Activated T-cell treated with anti-CD3 and anti-CD28 coated beads, Interleukin-2, amount 50 U/mL, for 72 hours (primary cell): ENCODE measurements around the gene CCNI. TPM values are rescaled to one million over a fixed set of nuclear protein-coding genes. Genes with fewer than 3 reads are reported as not detected.

ENCODE experiments used
- ATAC-seq, 2 donors: fragments of 150-1000 bp; cut with Tn5 transposase; replicated peaks in 1 of 2; 2 replicates each; pipeline ENCODE4 v1.10.0; 2021; ENCODE audit warnings: moderate library complexity in 2 of 2, mild to moderate bottlenecking in 1 of 2
- DNase-seq, 2 donors: peaks; one replicate each; pipeline ENCODE4 v3.0.0; 2021 to 2022; ENCODE audit warnings: mixed read lengths in 1 of 2
- H3K27ac Mint-ChIP-seq: one replicate; pipeline ENCODE4 v1.8.0; 2022; ENCODE audit warnings: mild to moderate bottlenecking, moderate library complexity, mixed read lengths
- H3K27me3 Mint-ChIP-seq: one replicate; pipeline ENCODE4 v1.8.0; 2022; ENCODE audit warnings: low read depth, mixed read lengths
- H3K36me3 Mint-ChIP-seq, 2 donors: one replicate each; pipeline ENCODE4 v1.8.0; 2022; ENCODE audit warnings: mixed read lengths in 2 of 2, mild to moderate bottlenecking in 1 of 2; ENCODE audit not compliant: insufficient read depth in 2 of 2
- H3K4me1 Mint-ChIP-seq: one replicate; pipeline ENCODE4 v1.8.0; 2022; ENCODE audit warnings: low read depth, mixed read lengths
- H3K4me3 Mint-ChIP-seq, 2 donors: one replicate each; pipeline ENCODE4 v1.8.0; 2022; ENCODE audit warnings: mild to moderate bottlenecking in 2 of 2, mixed read lengths in 2 of 2, moderate library complexity in 2 of 2
- H3K9me3 Mint-ChIP-seq, 2 donors: one replicate each; pipeline ENCODE4 v1.8.0; 2022; ENCODE audit warnings: mixed read lengths in 2 of 2
- total RNA-seq, 2 donors: library from RNA; stranded (reverse); gene quantifications; one replicate each; pipeline ENCODE4 v1.2.3, GENCODE V29; 2022

CCNI gene
- 100 to 1,000 TPM; 301 to 343 TPM for total RNA-seq

GRCh38 chr4:77075869-77076799 lies at the start of gene CCNI:
Gene CCNI, minus strand, starts transcription at chr4:77075989. Its CDS starts 9,627 bp downstream, at chr4:77066362.
- Mint-ChIP-seq H3K9me3 (no peaks in the 10 kb centered on the region), H3K27me3 (no peaks in the 10 kb centered on the region), H3K4me1 (peaks cover 35% of the 10 kb centered on the region), H3K27ac (peak within 1 kb of the TSS; percentile 98), H3K36me3 (peaks cover 2 to 5% of the 10 kb centered on the region in 2 donors), H3K4me3 (no peak within 1 kb of the TSS)
- DNase-seq = peak; percentile 93 to 95
- ATAC-seq = peak; percentile 84

- Mint-ChIP-seq H3K27ac (no peak overlapping the region), H3K36me3 (no peaks in the 10 kb centered on the region), H3K27me3 (no peaks in the 10 kb centered on the region), H3K4me3 (no peak overlapping the region), H3K4me1 (no peaks in the 10 kb centered on the region), H3K9me3 (no peaks in the 10 kb centered on the region)
- no peak for DNase-seq
- ATAC-seq = no peak
These were observed 48.8 kb upstream of the CCNI start for GRCh38 chr4:77124576-77124975.

GRCh38 chr4:77123411-77123810 lies 47.6 kb upstream of the CCNI start:
- Mint-ChIP-seq H3K27me3 (no peaks in the 10 kb centered on the region), H3K27ac (no peak overlapping the region), H3K36me3 (no peaks in the 10 kb centered on the region), H3K4me1 (no peaks in the 10 kb centered on the region), H3K4me3 (no peak overlapping the region), H3K9me3 (no peaks in the 10 kb centered on the region)
- DNase-seq = no peak
- ATAC-seq = no peak

GRCh38 chr4:77122656-77123055 lies 46.9 kb upstream of the CCNI start:
- no peak for ATAC-seq
- no peaks in the 10 kb centered on the region for H3K9me3 Mint-ChIP-seq
- H3K27ac Mint-ChIP-seq = no peak overlapping the region
- no peaks in the 10 kb centered on the region for H3K4me1 Mint-ChIP-seq
- no peak overlapping the region for H3K4me3 Mint-ChIP-seq
- DNase-seq = no peak
- no peaks in the 10 kb centered on the region for H3K27me3 Mint-ChIP-seq
- no peaks in the 10 kb centered on the region for H3K36me3 Mint-ChIP-seq

- Mint-ChIP-seq H3K36me3 (no peaks in the 10 kb centered on the region), H3K4me3 (no peak overlapping the region), H3K27ac (no peak overlapping the region), H3K9me3 (no peaks in the 10 kb centered on the region), H3K4me1 (no peaks in the 10 kb centered on the region), H3K27me3 (no peaks in the 10 kb centered on the region)
- DNase-seq = no peak
- ATAC-seq = no peak
These were observed 46.0 kb upstream of the CCNI start for GRCh38 chr4:77121736-77122240.

- DNase-seq (no peak), ATAC-seq (no peak)
- H3K4me1 Mint-ChIP-seq = no peaks in the 10 kb centered on the region
- no peak overlapping the region for H3K27ac Mint-ChIP-seq
- no peaks in the 10 kb centered on the region for H3K36me3 Mint-ChIP-seq
- H3K4me3 Mint-ChIP-seq = no peak overlapping the region
- H3K27me3 Mint-ChIP-seq = no peaks in the 10 kb centered on the region
- no peaks in the 10 kb centered on the region for H3K9me3 Mint-ChIP-seq
These were observed 45.2 kb upstream of the CCNI start for GRCh38 chr4:77120886-77121508.

- DNase-seq (no peak), ATAC-seq (no peak)
- Mint-ChIP-seq H3K9me3 (no peaks in the 10 kb centered on the region), H3K4me3 (no peak overlapping the region), H3K27ac (no peak overlapping the region), H3K4me1 (no peaks in the 10 kb centered on the region), H3K27me3 (peaks cover 8% of the 10 kb centered on the region), H3K36me3 (no peaks in the 10 kb centered on the region)
These were observed 41.9 kb upstream of the CCNI start for GRCh38 chr4:77117721-77118120.

- DNase-seq = no peak
- no peak for ATAC-seq
- H3K4me1 Mint-ChIP-seq = no peaks in the 10 kb centered on the region
- no peaks in the 10 kb centered on the region for H3K36me3 Mint-ChIP-seq
- H3K9me3 Mint-ChIP-seq = no peaks in the 10 kb centered on the region
- H3K27ac Mint-ChIP-seq = no peak overlapping the region
- H3K4me3 Mint-ChIP-seq = no peak overlapping the region
- H3K27me3 Mint-ChIP-seq = peaks cover 8% of the 10 kb centered on the region
These were observed 37.3 kb upstream of the CCNI start for GRCh38 chr4:77113069-77113468.

GRCh38 chr4:77110730-77111129 lies 34.9 kb upstream of the CCNI start:
- Mint-ChIP-seq H3K36me3 (no peaks in the 10 kb centered on the region), H3K27me3 (peaks cover 7% of the 10 kb centered on the region), H3K4me1 (no peaks in the 10 kb centered on the region), H3K9me3 (no peaks in the 10 kb centered on the region), H3K4me3 (no peak overlapping the region), H3K27ac (no peak overlapping the region)
- ATAC-seq (no peak), DNase-seq (no peak)

- no peaks in the 10 kb centered on the region for H3K27me3 Mint-ChIP-seq
- peaks cover 8% of the 10 kb centered on the region for H3K4me1 Mint-ChIP-seq
- ATAC-seq = no peak
- no peaks in the 10 kb centered on the region for H3K36me3 Mint-ChIP-seq
- no peaks in the 10 kb centered on the region for H3K9me3 Mint-ChIP-seq
- DNase-seq = no peak
- H3K4me3 Mint-ChIP-seq = no peak overlapping the region
- no peak overlapping the region for H3K27ac Mint-ChIP-seq
These were observed 29.2 kb upstream of the CCNI start for GRCh38 chr4:77104791-77105540.

GRCh38 chr4:77104388-77104787 lies 28.6 kb upstream of the CCNI start:
- Mint-ChIP-seq H3K9me3 (no peaks in the 10 kb centered on the region), H3K36me3 (no peaks in the 10 kb centered on the region), H3K4me1 (peaks cover 8% of the 10 kb centered on the region), H3K27ac (no peak overlapping the region), H3K27me3 (no peaks in the 10 kb centered on the region), H3K4me3 (no peak overlapping the region)
- ATAC-seq = no peak
- DNase-seq = no peak

GRCh38 chr4:77100234-77100633 lies 24.4 kb upstream of the CCNI start:
- Mint-ChIP-seq H3K4me3 (no peak overlapping the region), H3K36me3 (no peaks in the 10 kb centered on the region), H3K4me1 (peaks cover 13% of the 10 kb centered on the region), H3K9me3 (no peaks in the 10 kb centered on the region), H3K27ac (no peak overlapping the region), H3K27me3 (no peaks in the 10 kb centered on the region)
- DNase-seq = no peak
- no peak for ATAC-seq

GRCh38 chr4:77097611-77098010 lies 21.8 kb upstream of the CCNI start:
- H3K9me3 Mint-ChIP-seq = no peaks in the 10 kb centered on the region
- H3K27me3 Mint-ChIP-seq = no peaks in the 10 kb centered on the region
- H3K27ac Mint-ChIP-seq = no peak overlapping the region
- DNase-seq (no peak), ATAC-seq (no peak)
- H3K36me3 Mint-ChIP-seq = no peaks in the 10 kb centered on the region
- H3K4me1 Mint-ChIP-seq = peaks cover 14% of the 10 kb centered on the region
- no peak overlapping the region for H3K4me3 Mint-ChIP-seq
